BJ (cell line): ENCODE results near the gene NUP107. TPM values are rescaled to one million over a fixed set of nuclear protein-coding genes. Genes with fewer than 3 reads are reported as not detected.

ENCODE experiments used
- CTCF ChIA-PET: fragments of 350-600 bp; formaldehyde crosslinking; extraction: SDS; loops from one replicate; lab custom pipeline; 2021; ENCODE audit warnings: antibody characterized with exemption, inconsistent platforms; lab: Yijun Ruan, JAX
- POLR2A ChIA-PET: fragments of 300-600 bp; sonication (Branson Sonifier 250); formaldehyde crosslinking; extraction: SDS; loops from one replicate; lab custom pipeline; 2021; ENCODE audit warnings: antibody characterized with exemption; lab: Charles Lee
- DNase-seq: peaks from one replicate; pipeline ENCODE4 v3.0.0-alpha.2; 2011; ENCODE audit warnings: low read depth
- H3K27me3 ChIP-seq: 2 replicates; pipeline ENCODE4 v1.6.0; 2011; ENCODE audit warnings: low read length; ENCODE audit not compliant: control insufficient read depth, insufficient read depth
- H3K36me3 ChIP-seq: 2 replicates; pipeline ENCODE4 v1.5.1; 2011; ENCODE audit warnings: low read length; ENCODE audit not compliant: control insufficient read depth, insufficient read depth
- H3K4me3 ChIP-seq: 2 replicates; pipeline ENCODE4 v1.5.1; 2011; ENCODE audit warnings: low read depth, mild to moderate bottlenecking, control low read depth, low read length
- polyA plus RNA-seq: library from polyadenylated mRNA; depleted of rRNA; stranded (reverse); fragments of >200 nt; gene quantifications from 2 replicates; pipeline ENCODE4 v1.2.3, GENCODE V29; 2011
- TF ChIP-seq, protein P1 (sequence below): IDR thresholded peaks from 2 replicates; pipeline ENCODE4 v1.5.1; 2011; ENCODE audit warnings: low read depth, mild to moderate bottlenecking, control low read depth, inconsistent platforms, low read length, moderate library complexity; ENCODE audit not compliant: insufficient read depth

Gene NUP107
- polyA plus RNA-seq, 1 experiment, result 23.4 TPM

DNA sequence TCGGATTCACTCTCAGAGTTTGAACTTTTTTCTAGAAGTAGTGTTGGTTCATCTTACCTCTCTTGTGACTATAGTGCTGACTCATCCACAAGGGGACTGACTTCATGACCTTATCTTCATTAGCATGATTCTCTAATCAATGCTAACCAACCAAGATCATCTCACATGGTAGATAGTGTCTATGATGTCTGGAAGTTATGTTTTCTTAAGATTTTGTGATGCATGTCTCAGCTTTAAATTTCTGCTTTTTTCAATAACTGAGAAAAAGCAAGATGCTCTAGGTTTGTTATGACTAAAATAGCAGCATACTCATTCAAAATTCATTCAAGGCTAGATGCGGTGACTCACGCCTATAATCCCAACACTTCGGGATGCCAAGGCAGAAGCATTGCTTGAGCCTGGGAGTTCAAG lies 46.9 kb downstream of the NUP107 start:
- TF ChIP-seq, protein P1, sequence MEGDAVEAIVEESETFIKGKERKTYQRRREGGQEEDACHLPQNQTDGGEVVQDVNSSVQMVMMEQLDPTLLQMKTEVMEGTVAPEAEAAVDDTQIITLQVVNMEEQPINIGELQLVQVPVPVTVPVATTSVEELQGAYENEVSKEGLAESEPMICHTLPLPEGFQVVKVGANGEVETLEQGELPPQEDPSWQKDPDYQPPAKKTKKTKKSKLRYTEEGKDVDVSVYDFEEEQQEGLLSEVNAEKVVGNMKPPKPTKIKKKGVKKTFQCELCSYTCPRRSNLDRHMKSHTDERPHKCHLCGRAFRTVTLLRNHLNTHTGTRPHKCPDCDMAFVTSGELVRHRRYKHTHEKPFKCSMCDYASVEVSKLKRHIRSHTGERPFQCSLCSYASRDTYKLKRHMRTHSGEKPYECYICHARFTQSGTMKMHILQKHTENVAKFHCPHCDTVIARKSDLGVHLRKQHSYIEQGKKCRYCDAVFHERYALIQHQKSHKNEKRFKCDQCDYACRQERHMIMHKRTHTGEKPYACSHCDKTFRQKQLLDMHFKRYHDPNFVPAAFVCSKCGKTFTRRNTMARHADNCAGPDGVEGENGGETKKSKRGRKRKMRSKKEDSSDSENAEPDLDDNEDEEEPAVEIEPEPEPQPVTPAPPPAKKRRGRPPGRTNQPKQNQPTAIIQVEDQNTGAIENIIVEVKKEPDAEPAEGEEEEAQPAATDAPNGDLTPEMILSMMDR, result no peak
- ChIA-PET POLR2A (no interaction called here), CTCF (no interaction called here)
- no peaks in the 10 kb centered on the region for H3K27me3 ChIP-seq
- no peak for DNase-seq
- H3K36me3 ChIP-seq, result peaks cover 4% of the 10 kb centered on the region
- H3K4me3 ChIP-seq, result no peak overlapping the region

DNA sequence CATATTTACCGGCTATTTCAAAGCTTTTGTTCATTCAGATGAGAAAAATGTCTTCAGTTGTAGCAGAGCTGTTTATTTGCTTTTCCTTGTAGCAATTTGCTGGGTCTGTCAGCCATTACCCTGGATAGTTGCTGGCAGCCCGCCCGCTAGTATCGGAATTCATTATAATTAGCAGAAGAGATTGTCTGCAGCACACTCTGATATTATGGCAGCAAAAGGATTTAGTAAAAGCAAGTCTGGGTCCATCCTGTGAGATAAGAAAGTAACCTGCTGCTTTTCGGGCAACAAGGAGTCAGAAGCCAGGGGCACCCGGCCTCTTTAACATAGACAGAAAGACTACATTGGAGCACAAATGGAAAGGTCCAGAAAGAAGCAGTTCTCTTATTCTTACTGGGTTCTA lies 53.1 kb downstream of the NUP107 start:
- no peak for DNase-seq
- peaks cover 2% of the 10 kb centered on the region; the same call in 1 of the 2 replicates for H3K36me3 ChIP-seq
- no peaks in the 10 kb centered on the region for H3K27me3 ChIP-seq
- no peak overlapping the region for H3K4me3 ChIP-seq
- TF ChIP-seq, protein P1, result no peak
- POLR2A ChIA-PET, result no interaction called here
- CTCF ChIA-PET, result interaction anchor here (0.6 kb wide), 1 partner anchor 514 kb away, joined by 4 read pairs; no protein-coding TSS in a partner anchor

DNA sequence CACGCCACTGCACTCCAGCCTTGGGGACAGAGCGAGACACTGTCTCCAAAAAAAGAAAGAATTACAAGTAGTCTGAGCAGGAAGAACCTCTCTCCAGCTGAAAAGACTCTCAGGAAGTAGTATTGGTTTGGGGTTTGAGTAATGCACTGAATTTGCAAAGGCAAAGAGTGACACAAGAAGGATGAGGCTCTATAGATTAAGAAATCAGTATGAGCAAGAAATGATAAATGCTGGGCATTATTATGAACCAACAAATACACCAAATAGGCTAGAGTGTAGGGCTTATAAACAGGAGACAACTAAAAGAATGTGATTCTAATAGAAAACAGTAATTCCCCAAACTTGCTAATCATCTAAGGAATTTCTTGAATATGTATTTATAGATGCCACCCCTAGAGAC lies 56.6 kb downstream of the NUP107 start:
- H3K27me3 ChIP-seq, result no peaks in the 10 kb centered on the region
- TF ChIP-seq, protein P1, result no peak
- no peak overlapping the region for H3K4me3 ChIP-seq
- POLR2A ChIA-PET, result no interaction called here
- H3K36me3 ChIP-seq, result no peaks in the 10 kb centered on the region
- CTCF ChIA-PET, result interaction anchor here (1.0 kb wide), 1 partner anchor 33 kb away, joined by 3 read pairs; no protein-coding TSS in a partner anchor
- DNase-seq, result no peak

DNA sequence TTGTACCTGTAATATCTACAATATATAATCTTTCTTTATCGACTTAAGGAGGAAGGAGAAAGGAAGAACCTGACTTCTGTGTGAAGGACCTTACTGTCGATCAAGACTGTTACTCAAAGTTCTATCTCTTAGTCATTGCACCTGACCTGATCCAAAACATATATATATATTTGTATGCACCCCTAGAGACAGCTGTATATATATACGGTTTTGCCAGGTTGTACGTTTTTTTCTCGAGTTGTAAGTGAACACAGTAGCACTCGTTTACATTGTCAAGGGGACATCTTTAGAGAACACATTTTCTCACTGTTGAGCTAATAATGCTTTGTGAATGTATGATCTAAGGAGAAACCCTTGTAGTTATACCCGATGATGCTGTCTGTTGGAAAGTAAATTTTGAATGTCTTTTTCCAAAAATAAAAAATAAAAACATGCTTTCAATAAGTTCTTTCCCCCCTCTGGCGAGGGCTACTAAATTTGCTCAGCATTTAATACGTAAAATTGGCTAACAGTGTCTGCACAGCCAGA lies 58.7 kb downstream of the NUP107 start:
- H3K36me3 ChIP-seq, result no peaks in the 10 kb centered on the region; the same call in 1 of the 2 replicates
- peak overlapping the region; percentile 54 for H3K4me3 ChIP-seq
- H3K27me3 ChIP-seq, result no peaks in the 10 kb centered on the region
- TF ChIP-seq, protein P1, result no peak
- CTCF ChIA-PET, result interaction anchor here (1.0 kb wide), 1 partner anchor 12 kb away, joined by 3 read pairs; no protein-coding TSS in a partner anchor
- POLR2A ChIA-PET, result interaction anchor here (1.0 kb wide), 2 partner anchors 63 to 69 kb away, joined by 3 to 4 read pairs; no protein-coding TSS in a partner anchor
- no peak for DNase-seq

DNA sequence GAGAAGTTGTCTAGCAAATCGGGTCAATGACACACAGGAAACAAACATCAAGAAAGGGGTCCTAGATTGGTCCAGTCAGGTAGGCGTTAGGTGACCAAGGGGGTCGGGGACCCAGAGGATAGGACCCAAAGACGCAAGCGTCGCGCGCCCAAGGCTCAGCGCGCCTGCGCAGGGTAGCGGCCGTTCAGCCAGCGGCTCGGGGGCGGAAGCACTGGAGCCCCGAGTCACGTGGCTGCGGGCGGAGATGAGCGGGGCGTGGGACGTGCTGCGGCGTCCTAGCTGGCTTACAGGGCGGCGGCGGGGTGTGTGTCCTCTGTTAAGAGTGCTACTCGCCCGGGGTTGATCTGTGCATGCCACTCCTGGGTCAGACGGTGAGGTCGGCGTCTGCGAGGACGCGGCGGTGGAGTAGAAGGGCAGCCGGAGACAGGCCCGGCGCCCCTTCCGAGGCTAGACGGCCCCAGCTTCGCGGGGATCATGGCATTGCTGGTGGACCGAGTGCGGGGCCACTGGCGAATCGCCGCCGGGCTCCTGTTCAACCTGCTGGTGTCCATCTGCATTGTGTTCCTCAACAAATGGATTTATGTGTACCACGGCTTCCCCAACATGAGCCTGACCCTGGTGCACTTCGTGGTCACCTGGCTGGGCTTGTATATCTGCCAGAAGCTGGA lies 59.3 kb downstream of the NUP107 start, which contains the start of gene SLC35E3:
SLC35E3 (plus strand) TSS at position 273 of the 668 bp plus-strand sequence; CDS start at position 475, 202 bp downstream.
- DNase-seq, result no peak
- ChIA-PET POLR2A (interaction anchor here (1.0 kb wide), 2 partner anchors 63 to 68 kb away, joined by 3 to 4 read pairs; no protein-coding TSS in a partner anchor), CTCF (interaction anchor here (1.0 to 1.3 kb wide), 2 partner anchors 11 to 13 kb away, joined by 3 to 4 read pairs; no protein-coding TSS in a partner anchor)
- peak within 1 kb of the TSS; percentile 54 for H3K4me3 ChIP-seq
- TF ChIP-seq, protein P1, result no peak
- no peaks in the 10 kb centered on the region; the same call in 1 of the 2 replicates for H3K36me3 ChIP-seq
- H3K27me3 ChIP-seq, result no peaks in the 10 kb centered on the region
